Fibroblast of lung (primary cell): ENCODE data around the gene CINP. TPM values are rescaled to one million over a fixed set of nuclear protein-coding genes. Genes with fewer than 3 reads are reported as not detected.

Experiments
- DNase-seq, 2 donors: peaks; one replicate each; pipeline versions ENCODE4 v3.0.0 to v3.0.0-alpha.2; 2010; ENCODE audit warnings: low read depth in 2 of 2
- H2AFZ ChIP-seq: 2 replicates; pipeline ENCODE4 v1.5.1; 2012; ENCODE audit warnings: low read length, control low read depth, inconsistent platforms
- H3K27ac ChIP-seq: 2 replicates; pipeline ENCODE4 v1.5.1; 2011; ENCODE audit warnings: low read length, control low read depth; ENCODE audit not compliant: insufficient read depth
- H3K27me3 ChIP-seq: 2 replicates; pipeline ENCODE4 v1.5.1; 2011; ENCODE audit warnings: mild to moderate bottlenecking, low read length; ENCODE audit not compliant: control insufficient read depth, insufficient read depth
- H3K36me3 ChIP-seq: 2 replicates; pipeline ENCODE4 v1.5.1; 2011; ENCODE audit warnings: low read length; ENCODE audit not compliant: control insufficient read depth, insufficient read depth
- H3K4me1 ChIP-seq: 2 replicates; pipeline ENCODE4 v1.5.1; 2011; ENCODE audit warnings: low read length; ENCODE audit not compliant: control insufficient read depth, insufficient read depth; ENCODE audit errors: extremely low read depth
- H3K4me2 ChIP-seq: 2 replicates; pipeline ENCODE4 v1.5.1; 2011; ENCODE audit warnings: low read length, control low read depth; ENCODE audit not compliant: insufficient read depth; ENCODE audit errors: extremely low read depth
- H3K4me3 ChIP-seq, 4 experiments: fragments of 200-600 bp in 1 of 4; sonication (generic) in 1 of 4; replicated peaks in 1 of 4; 2 replicates each; pipeline ENCODE4 v1.5.1; 2011 to 2016; ENCODE audit warnings: low read length in 4 of 4, low read depth in 3 of 4, mild to moderate bottlenecking in 3 of 4, control low read depth in 2 of 4, inconsistent platforms in 1 of 4, mixed read lengths in 1 of 4; ENCODE audit not compliant: insufficient read depth in 1 of 4; ENCODE audit errors: control extremely low read depth in 1 of 4
- H3K79me2 ChIP-seq: 2 replicates; pipeline ENCODE4 v1.5.1; 2012; ENCODE audit warnings: mild to moderate bottlenecking, low read length, inconsistent platforms; ENCODE audit not compliant: control insufficient read depth, insufficient read depth
- H3K9ac ChIP-seq: 2 replicates; pipeline ENCODE4 v1.5.1; 2011; ENCODE audit warnings: mild to moderate bottlenecking, low read length, control low read depth; ENCODE audit not compliant: insufficient read depth
- H3K9me3 ChIP-seq: 2 replicates; pipeline ENCODE4 v1.5.1; 2012; ENCODE audit warnings: low read depth, low read length; ENCODE audit not compliant: control insufficient read depth, insufficient read depth
- H4K20me1 ChIP-seq: 2 replicates; pipeline ENCODE4 v1.5.1; 2011; ENCODE audit warnings: low read length; ENCODE audit not compliant: control insufficient read depth, insufficient read depth; ENCODE audit errors: extremely low read depth
- EZH2 ChIP-seq: IDR thresholded peaks from 2 replicates; pipeline ENCODE4 v1.5.1; 2012; ENCODE audit warnings: low read length, control low read depth, mild to moderate bottlenecking; ENCODE audit errors: missing control alignments
- polyA plus RNA-seq, 2 donors: library from polyadenylated mRNA; depleted of rRNA in 1 of 2; stranded (reverse) in 1 of 2; unstranded in 1 of 2; fragments of >200 nt; gene quantifications; 2 replicates each; pipeline ENCODE4 v1.2.1, GENCODE V29; 2011 to 2012; ENCODE audit warnings: missing spikeins in 1 of 2
- total RNA-seq: library from RNA; depleted of rRNA; stranded (reverse); fragments of >200 nt; gene quantifications from 2 replicates; pipeline ENCODE4 v1.2.1, GENCODE V29; 2014
- TF ChIP-seq, protein P1 (sequence below), 2 donors: IDR thresholded peaks in 1 of 2; conservative IDR thresholded peaks in 1 of 2; 1 replicate in 1 of 2; 2 replicates in 1 of 2; pipeline ENCODE4 v1.5.1; 2011 to 2012; ENCODE audit warnings: low read length in 2 of 2, control low read depth in 1 of 2, inconsistent platforms in 1 of 2, low read depth in 1 of 2, mild to moderate bottlenecking in 1 of 2

The CINP gene
- total and polyA plus RNA-seq, 2 donors (not counting 1 experiment from before 2014, with no cell fraction given) = 42.8 to 71.8 TPM

DNA sequence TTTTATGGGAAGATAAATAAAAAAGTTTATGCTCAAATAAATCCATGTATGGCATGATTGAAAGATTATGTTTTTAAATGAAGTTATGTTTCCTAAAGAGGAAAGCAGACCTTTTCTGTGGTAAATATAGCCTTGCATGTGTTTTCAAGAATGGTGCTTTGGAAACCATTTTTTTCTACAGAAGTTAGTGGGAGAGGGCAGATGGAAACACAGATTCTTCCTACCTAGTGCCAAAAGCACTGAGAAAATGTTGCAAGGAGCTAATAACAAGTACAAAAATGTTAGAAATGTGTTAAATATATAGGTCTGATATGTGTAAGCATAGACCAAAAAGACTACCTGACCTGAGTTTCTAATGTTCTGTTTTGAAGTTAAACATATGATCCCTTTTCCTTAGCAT, 24.4 kb upstream of the CINP start:
- Histone ChIP-seq H3K4me1 (peaks cover 5% of the 10 kb centered on the region), H3K27me3 (no peaks in the 10 kb centered on the region), H3K27ac (no peak overlapping the region), H3K9ac (no peak overlapping the region), H4K20me1 (no peaks in the 10 kb centered on the region), H3K36me3 (no peaks in the 10 kb centered on the region), H3K4me3 (no peak overlapping the region), H2AFZ (no peak overlapping the region), H3K79me2 (no peaks in the 10 kb centered on the region), H3K9me3 (no peaks in the 10 kb centered on the region), H3K4me2 (no peak overlapping the region)
- TF ChIP-seq, protein P1, sequence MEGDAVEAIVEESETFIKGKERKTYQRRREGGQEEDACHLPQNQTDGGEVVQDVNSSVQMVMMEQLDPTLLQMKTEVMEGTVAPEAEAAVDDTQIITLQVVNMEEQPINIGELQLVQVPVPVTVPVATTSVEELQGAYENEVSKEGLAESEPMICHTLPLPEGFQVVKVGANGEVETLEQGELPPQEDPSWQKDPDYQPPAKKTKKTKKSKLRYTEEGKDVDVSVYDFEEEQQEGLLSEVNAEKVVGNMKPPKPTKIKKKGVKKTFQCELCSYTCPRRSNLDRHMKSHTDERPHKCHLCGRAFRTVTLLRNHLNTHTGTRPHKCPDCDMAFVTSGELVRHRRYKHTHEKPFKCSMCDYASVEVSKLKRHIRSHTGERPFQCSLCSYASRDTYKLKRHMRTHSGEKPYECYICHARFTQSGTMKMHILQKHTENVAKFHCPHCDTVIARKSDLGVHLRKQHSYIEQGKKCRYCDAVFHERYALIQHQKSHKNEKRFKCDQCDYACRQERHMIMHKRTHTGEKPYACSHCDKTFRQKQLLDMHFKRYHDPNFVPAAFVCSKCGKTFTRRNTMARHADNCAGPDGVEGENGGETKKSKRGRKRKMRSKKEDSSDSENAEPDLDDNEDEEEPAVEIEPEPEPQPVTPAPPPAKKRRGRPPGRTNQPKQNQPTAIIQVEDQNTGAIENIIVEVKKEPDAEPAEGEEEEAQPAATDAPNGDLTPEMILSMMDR (conservative IDR thresholded peaks at IDR 0.05 in 1 of 2, IDR thresholded peaks at IDR 0.05 in 1 of 2; ENCODE audit: low read depth in 1 of 2, low read length in 2 of 2) = no peak
- TF ChIP-seq EZH2 = no peak
- no peak for DNase-seq

GRCh38 chr14:102378830-102379229, 16.1 kb upstream of the CINP start:
- Histone ChIP-seq H3K4me2 (no peak overlapping the region), H4K20me1 (no peaks in the 10 kb centered on the region), H3K9me3 (no peaks in the 10 kb centered on the region), H3K4me1 (no peaks in the 10 kb centered on the region), H3K79me2 (no peaks in the 10 kb centered on the region), H2AFZ (no peak overlapping the region), H3K27me3 (no peaks in the 10 kb centered on the region), H3K36me3 (no peaks in the 10 kb centered on the region), H3K4me3 (no peak overlapping the region), H3K27ac (no peak overlapping the region), H3K9ac (no peak overlapping the region)
- TF ChIP-seq, protein P1 (conservative IDR thresholded peaks at IDR 0.05 in 1 of 2, IDR thresholded peaks at IDR 0.05 in 1 of 2; ENCODE audit: low read depth in 1 of 2, low read length in 2 of 2) = no peak
- no peak for TF ChIP-seq EZH2
- no peak for DNase-seq

DNA sequence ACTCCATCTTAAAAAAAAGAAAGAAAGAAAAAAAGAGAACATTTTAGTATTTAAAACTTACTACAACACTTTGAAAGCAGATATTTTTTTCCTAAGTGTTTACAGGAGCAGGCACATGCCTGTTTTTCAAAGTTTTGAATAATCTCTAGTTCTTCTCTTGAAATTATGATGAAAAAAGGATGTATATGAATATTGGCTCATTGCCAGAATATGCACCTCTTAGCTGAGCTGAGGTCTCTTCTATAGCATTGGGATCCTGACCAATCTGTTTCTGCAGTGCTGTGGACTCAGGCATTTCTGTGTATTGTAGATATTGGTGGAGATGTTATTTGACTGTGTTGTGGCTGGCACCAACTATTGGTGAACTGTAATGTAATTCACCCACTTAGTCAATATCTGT, 15.0 kb upstream of the CINP start:
- DNase-seq = no peak
- Histone ChIP-seq H3K4me3 (no peak overlapping the region), H3K27ac (no peak overlapping the region), H4K20me1 (no peaks in the 10 kb centered on the region), H3K79me2 (no peaks in the 10 kb centered on the region), H3K36me3 (no peaks in the 10 kb centered on the region), H3K4me2 (no peak overlapping the region), H3K4me1 (no peaks in the 10 kb centered on the region), H3K9me3 (no peaks in the 10 kb centered on the region), H3K27me3 (no peaks in the 10 kb centered on the region), H2AFZ (no peak overlapping the region), H3K9ac (no peak overlapping the region)
- TF ChIP-seq, protein P1 (conservative IDR thresholded peaks at IDR 0.05 in 1 of 2, IDR thresholded peaks at IDR 0.05 in 1 of 2; ENCODE audit: low read depth in 1 of 2, low read length in 2 of 2) = no peak
- no peak for TF ChIP-seq EZH2
